SU-DHL-6 (cell line): ENCODE results near the gene RTF2.

Experiments
- H2AFZ ChIP-seq: fragments of 200-600 bp; sonication (generic); 2 replicates; pipeline ENCODE4 v1.6.1; 2014; ENCODE audit warnings: low read depth, mild to moderate bottlenecking, moderate library complexity, mixed read lengths, antibody characterized with exemption, low read length; ENCODE audit not compliant: severe bottlenecking
- H3F3A ChIP-seq: fragments of 200-600 bp; shearing (Covaris generic); 2 replicates; pipeline ENCODE4 v1.6.0; 2016; ENCODE audit warnings: antibody characterized with exemption, mild to moderate bottlenecking; ENCODE audit not compliant: insufficient read depth
- H3K27ac ChIP-seq: fragments of 200-600 bp; sonication (generic); 2 replicates; pipeline ENCODE4 v1.5.1; 2016; ENCODE audit warnings: low read depth, mild to moderate bottlenecking, low read length, moderate library complexity, mixed read lengths
- H3K27me3 ChIP-seq: fragments of 200-600 bp; sonication (generic), shearing (Covaris generic); 2 replicates; pipeline ENCODE4 v1.6.0; 2014; ENCODE audit warnings: mild to moderate bottlenecking, low read length
- H3K36me3 ChIP-seq: fragments of 200-600 bp; sonication (generic); 2 replicates; pipeline ENCODE4 v1.6.1; 2014; ENCODE audit warnings: mild to moderate bottlenecking, low read length, mixed read lengths
- H3K4me2 ChIP-seq: fragments of 300-600, 200-600 bp; shearing (Covaris generic), sonication (generic); 2 replicates; pipeline ENCODE4 v1.6.0; 2014; ENCODE audit warnings: low read length, low read depth, mild to moderate bottlenecking; ENCODE audit not compliant: poor library complexity, severe bottlenecking
- H3K4me3 ChIP-seq: fragments of 200-600 bp; sonication (generic); 2 replicates; pipeline ENCODE4 v1.5.1; 2014; ENCODE audit warnings: antibody characterized with exemption, low read length, mild to moderate bottlenecking, mixed read lengths; ENCODE audit not compliant: insufficient read depth, poor library complexity, severe bottlenecking
- H3K79me2 ChIP-seq: fragments of 200-600 bp; sonication (generic); 2 replicates; pipeline ENCODE4 v1.6.1; 2014; ENCODE audit warnings: mild to moderate bottlenecking, low read length, moderate library complexity; ENCODE audit not compliant: insufficient read depth
- H3K9ac ChIP-seq: fragments of 200-600 bp; sonication (generic); 2 replicates; pipeline ENCODE4 v1.7.0; 2014; ENCODE audit warnings: mild to moderate bottlenecking, low read length
- H3K9me2 ChIP-seq: fragments of 200-600 bp; sonication (generic); replicated peaks from 2 replicates; pipeline ENCODE4 v1.6.1; 2014; ENCODE audit warnings: low read length; ENCODE audit not compliant: insufficient read depth
- H3K9me3 ChIP-seq: fragments of 200-600 bp; sonication (generic); 2 replicates; pipeline ENCODE4 v1.6.1; 2014; ENCODE audit warnings: low read length, mixed read lengths; ENCODE audit not compliant: insufficient read depth
- H4K20me1 ChIP-seq: fragments of 200-600 bp; sonication (generic); 2 replicates; pipeline ENCODE4 v1.6.1; 2014; ENCODE audit warnings: low read depth, mild to moderate bottlenecking, antibody characterized with exemption, low read length, moderate library complexity, mixed read lengths
- EZH2phosphoT487 ChIP-seq: fragments of 200-600 bp; sonication (generic), shearing (Covaris generic); conservative IDR thresholded peaks from 2 replicates; pipeline ENCODE4 v1.6.1; 2018; ENCODE audit warnings: mild to moderate bottlenecking, antibody characterized with exemption, low read length, moderate library complexity, mixed read lengths
- TF ChIP-seq, protein P1 (sequence below): fragments of 200-600 bp; sonication (generic); IDR thresholded peaks from one replicate; pipeline ENCODE4 v1.5.1; 2017; ENCODE audit warnings: antibody characterized with exemption, mild to moderate bottlenecking, low read length, moderate library complexity; ENCODE audit not compliant: insufficient read depth, poor library complexity, severe bottlenecking

The RTF2 gene

GRCh38 chr20:56516631-56517030 is 48.2 kb downstream of the RTF2 start:
- Histone ChIP-seq H3F3A (no peaks in the 10 kb centered on the region), H3K9ac (no peak overlapping the region), H3K9me3 (peaks cover 5% of the 10 kb centered on the region), H3K27me3 (no peaks in the 10 kb centered on the region), H3K79me2 (no peaks in the 10 kb centered on the region), H3K4me3 (no peak overlapping the region), H3K36me3 (peaks cover 20% of the 10 kb centered on the region), H3K9me2 (no peaks in the 10 kb centered on the region), H3K27ac (no peak overlapping the region), H3K4me2 (no peak overlapping the region), H4K20me1 (no peaks in the 10 kb centered on the region), H2AFZ (no peak overlapping the region)
- TF ChIP-seq, protein P1, sequence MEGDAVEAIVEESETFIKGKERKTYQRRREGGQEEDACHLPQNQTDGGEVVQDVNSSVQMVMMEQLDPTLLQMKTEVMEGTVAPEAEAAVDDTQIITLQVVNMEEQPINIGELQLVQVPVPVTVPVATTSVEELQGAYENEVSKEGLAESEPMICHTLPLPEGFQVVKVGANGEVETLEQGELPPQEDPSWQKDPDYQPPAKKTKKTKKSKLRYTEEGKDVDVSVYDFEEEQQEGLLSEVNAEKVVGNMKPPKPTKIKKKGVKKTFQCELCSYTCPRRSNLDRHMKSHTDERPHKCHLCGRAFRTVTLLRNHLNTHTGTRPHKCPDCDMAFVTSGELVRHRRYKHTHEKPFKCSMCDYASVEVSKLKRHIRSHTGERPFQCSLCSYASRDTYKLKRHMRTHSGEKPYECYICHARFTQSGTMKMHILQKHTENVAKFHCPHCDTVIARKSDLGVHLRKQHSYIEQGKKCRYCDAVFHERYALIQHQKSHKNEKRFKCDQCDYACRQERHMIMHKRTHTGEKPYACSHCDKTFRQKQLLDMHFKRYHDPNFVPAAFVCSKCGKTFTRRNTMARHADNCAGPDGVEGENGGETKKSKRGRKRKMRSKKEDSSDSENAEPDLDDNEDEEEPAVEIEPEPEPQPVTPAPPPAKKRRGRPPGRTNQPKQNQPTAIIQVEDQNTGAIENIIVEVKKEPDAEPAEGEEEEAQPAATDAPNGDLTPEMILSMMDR: no peak
- no peak for TF ChIP-seq EZH2phosphoT487

- TF ChIP-seq, protein P1: no peak
- no peak for TF ChIP-seq EZH2phosphoT487
- Histone ChIP-seq H3K9ac (no peak overlapping the region), H2AFZ (no peak overlapping the region), H3K4me3 (no peak overlapping the region), H3F3A (no peaks in the 10 kb centered on the region), H3K9me2 (no peaks in the 10 kb centered on the region), H3K9me3 (peaks cover 5% of the 10 kb centered on the region), H3K27me3 (no peaks in the 10 kb centered on the region), H3K79me2 (no peaks in the 10 kb centered on the region), H3K36me3 (peaks cover 20% of the 10 kb centered on the region), H4K20me1 (no peaks in the 10 kb centered on the region), H3K27ac (no peak overlapping the region), H3K4me2 (no peak overlapping the region)
These were observed 48.8 kb downstream of the RTF2 start for GRCh38 chr20:56517211-56517610.

GRCh38 chr20:56517641-56518040 is 49.2 kb downstream of the RTF2 start:
- TF ChIP-seq, protein P1: no peak
- TF ChIP-seq EZH2phosphoT487: no peak
- Histone ChIP-seq H3K9me3 (peaks cover 5% of the 10 kb centered on the region), H3F3A (no peaks in the 10 kb centered on the region), H2AFZ (no peak overlapping the region), H4K20me1 (no peaks in the 10 kb centered on the region), H3K79me2 (no peaks in the 10 kb centered on the region), H3K9me2 (no peaks in the 10 kb centered on the region), H3K27me3 (no peaks in the 10 kb centered on the region), H3K36me3 (peaks cover 20% of the 10 kb centered on the region), H3K9ac (no peak overlapping the region), H3K27ac (no peak overlapping the region), H3K4me2 (no peak overlapping the region), H3K4me3 (no peak overlapping the region)
